ENCODE data around the gene SLC46A1.

The SLC46A1 gene

DNA sequence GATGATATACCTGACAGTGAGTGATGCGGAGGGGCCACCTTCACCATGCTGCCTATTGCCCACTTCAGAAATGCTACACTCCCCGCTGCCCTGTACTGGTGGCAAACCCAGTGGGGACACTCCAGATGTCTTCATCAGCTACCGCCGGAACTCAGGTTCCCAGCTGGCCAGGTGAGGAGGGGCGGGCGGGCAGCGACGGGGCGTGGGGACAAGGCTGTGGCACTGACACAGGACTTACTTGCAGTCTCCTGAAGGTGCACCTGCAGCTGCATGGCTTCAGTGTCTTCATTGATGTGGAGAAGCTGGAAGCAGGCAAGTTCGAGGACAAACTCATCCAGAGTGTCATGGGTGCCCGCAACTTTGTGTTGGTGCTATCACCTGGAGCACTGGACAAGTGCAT lies 17.9 kb downstream of the SLC46A1 start:
- Histone ChIP-seq H3K4me1 (ENCODE audit: insufficient read depth, low read length, poor library complexity, severe bottlenecking) (peaks cover 13% of the 10 kb centered on the region), H3K4me2 (ENCODE audit: low read depth, low read length, poor library complexity, severe bottlenecking) (no peak overlapping the region), H3F3A (ENCODE audit: low read depth) (no peaks in the 10 kb centered on the region), H3K9me2 (replicated peaks; ENCODE audit: low read depth, low read length) (no peaks in the 10 kb centered on the region), H3K27me3 (ENCODE audit: insufficient read depth, low read length, poor library complexity, severe bottlenecking) (no peaks in the 10 kb centered on the region), H4K20me1 (ENCODE audit: insufficient read depth, low read length, poor library complexity, severe bottlenecking) (no peaks in the 10 kb centered on the region), H3K9me3 (ENCODE audit: insufficient read depth, low read depth, low read length) (no peaks in the 10 kb centered on the region), H3K36me3 (ENCODE audit: insufficient read depth, low read length) (no peaks in the 10 kb centered on the region), H2AFZ (ENCODE audit: low read length) (no peak overlapping the region), H3K9ac (ENCODE audit: low read depth, low read length, poor library complexity, severe bottlenecking) (no peak overlapping the region), H3K4me3 (ENCODE audit: low read length, poor library complexity, severe bottlenecking) (no peak overlapping the region), H3K79me2 (ENCODE audit: insufficient read depth, low read length) (no peaks in the 10 kb centered on the region)
- no peak for TF ChIP-seq EZH2phosphoT487 (IDR thresholded peaks at IDR 0.05; ENCODE audit: borderline replicate concordance)
- TF ChIP-seq, protein P1, sequence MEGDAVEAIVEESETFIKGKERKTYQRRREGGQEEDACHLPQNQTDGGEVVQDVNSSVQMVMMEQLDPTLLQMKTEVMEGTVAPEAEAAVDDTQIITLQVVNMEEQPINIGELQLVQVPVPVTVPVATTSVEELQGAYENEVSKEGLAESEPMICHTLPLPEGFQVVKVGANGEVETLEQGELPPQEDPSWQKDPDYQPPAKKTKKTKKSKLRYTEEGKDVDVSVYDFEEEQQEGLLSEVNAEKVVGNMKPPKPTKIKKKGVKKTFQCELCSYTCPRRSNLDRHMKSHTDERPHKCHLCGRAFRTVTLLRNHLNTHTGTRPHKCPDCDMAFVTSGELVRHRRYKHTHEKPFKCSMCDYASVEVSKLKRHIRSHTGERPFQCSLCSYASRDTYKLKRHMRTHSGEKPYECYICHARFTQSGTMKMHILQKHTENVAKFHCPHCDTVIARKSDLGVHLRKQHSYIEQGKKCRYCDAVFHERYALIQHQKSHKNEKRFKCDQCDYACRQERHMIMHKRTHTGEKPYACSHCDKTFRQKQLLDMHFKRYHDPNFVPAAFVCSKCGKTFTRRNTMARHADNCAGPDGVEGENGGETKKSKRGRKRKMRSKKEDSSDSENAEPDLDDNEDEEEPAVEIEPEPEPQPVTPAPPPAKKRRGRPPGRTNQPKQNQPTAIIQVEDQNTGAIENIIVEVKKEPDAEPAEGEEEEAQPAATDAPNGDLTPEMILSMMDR (conservative IDR thresholded peaks at IDR 0.05; ENCODE audit: low read length): no peak

DNA sequence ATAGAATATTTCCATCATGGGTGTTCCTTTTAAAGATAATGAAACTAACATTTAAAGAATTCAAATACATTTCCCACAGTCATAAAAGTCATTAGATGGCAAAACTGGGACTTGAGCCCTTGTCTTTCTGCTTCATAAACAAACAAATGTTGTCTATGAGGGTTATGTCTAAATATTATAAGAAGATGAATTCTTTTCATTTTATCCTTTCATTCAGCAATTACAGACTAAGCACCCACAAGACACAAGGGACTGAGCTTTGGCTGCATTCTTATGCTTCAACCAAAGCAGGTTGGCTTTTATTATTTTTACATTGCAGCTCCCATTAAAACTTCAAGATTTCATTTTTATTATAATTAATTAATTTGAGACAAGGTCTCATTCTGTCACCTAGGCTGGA lies 19.6 kb downstream of the SLC46A1 start:
- Histone ChIP-seq H3K4me1 (ENCODE audit: insufficient read depth, low read length, poor library complexity, severe bottlenecking) (peaks cover 13% of the 10 kb centered on the region), H4K20me1 (ENCODE audit: insufficient read depth, low read length, poor library complexity, severe bottlenecking) (no peaks in the 10 kb centered on the region), H3K4me3 (ENCODE audit: low read length, poor library complexity, severe bottlenecking) (no peak overlapping the region), H2AFZ (ENCODE audit: low read length) (no peak overlapping the region), H3K36me3 (ENCODE audit: insufficient read depth, low read length) (no peaks in the 10 kb centered on the region), H3K79me2 (ENCODE audit: insufficient read depth, low read length) (no peaks in the 10 kb centered on the region), H3K27me3 (ENCODE audit: insufficient read depth, low read length, poor library complexity, severe bottlenecking) (no peaks in the 10 kb centered on the region), H3K9ac (ENCODE audit: low read depth, low read length, poor library complexity, severe bottlenecking) (no peak overlapping the region), H3K4me2 (ENCODE audit: low read depth, low read length, poor library complexity, severe bottlenecking) (peak overlapping the region; percentile 78), H3K9me3 (ENCODE audit: insufficient read depth, low read depth, low read length) (no peaks in the 10 kb centered on the region), H3F3A (ENCODE audit: low read depth) (no peaks in the 10 kb centered on the region), H3K9me2 (replicated peaks; ENCODE audit: low read depth, low read length) (no peaks in the 10 kb centered on the region)
- TF ChIP-seq, protein P1 (conservative IDR thresholded peaks at IDR 0.05; ENCODE audit: low read length): no peak
- no peak for TF ChIP-seq EZH2phosphoT487 (IDR thresholded peaks at IDR 0.05; ENCODE audit: borderline replicate concordance)

DNA sequence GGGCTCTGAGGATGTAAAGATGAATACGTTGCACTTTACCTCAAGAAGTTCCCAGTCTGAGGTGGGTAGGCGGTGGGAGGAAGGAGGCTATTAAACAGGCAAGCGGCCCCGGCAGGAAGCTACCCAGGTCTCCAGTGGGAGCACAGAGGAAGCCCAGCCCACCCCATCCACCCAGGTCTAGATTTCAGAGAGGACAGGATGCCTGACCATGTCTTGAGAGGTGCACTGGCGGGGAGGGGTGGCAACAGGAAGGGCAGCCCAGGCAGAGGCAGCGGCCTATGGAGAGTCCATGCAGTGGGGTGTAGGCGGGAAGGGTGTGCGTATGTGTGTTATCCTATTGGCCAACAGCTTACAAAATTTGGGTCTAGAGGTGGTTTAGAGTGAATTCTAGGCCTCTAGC lies 20.6 kb downstream of the SLC46A1 start:
- Histone ChIP-seq H3F3A (ENCODE audit: low read depth) (no peaks in the 10 kb centered on the region), H2AFZ (ENCODE audit: low read length) (peak overlapping the region; percentile 91), H3K79me2 (ENCODE audit: insufficient read depth, low read length) (no peaks in the 10 kb centered on the region), H4K20me1 (ENCODE audit: insufficient read depth, low read length, poor library complexity, severe bottlenecking) (no peaks in the 10 kb centered on the region), H3K9ac (ENCODE audit: low read depth, low read length, poor library complexity, severe bottlenecking) (peak overlapping the region; percentile 77), H3K27me3 (ENCODE audit: insufficient read depth, low read length, poor library complexity, severe bottlenecking) (no peaks in the 10 kb centered on the region), H3K4me2 (ENCODE audit: low read depth, low read length, poor library complexity, severe bottlenecking) (peak overlapping the region; percentile 78), H3K9me2 (replicated peaks; ENCODE audit: low read depth, low read length) (no peaks in the 10 kb centered on the region), H3K9me3 (ENCODE audit: insufficient read depth, low read depth, low read length) (no peaks in the 10 kb centered on the region), H3K4me1 (ENCODE audit: insufficient read depth, low read length, poor library complexity, severe bottlenecking) (peaks cover 13% of the 10 kb centered on the region), H3K36me3 (ENCODE audit: insufficient read depth, low read length) (no peaks in the 10 kb centered on the region), H3K4me3 (ENCODE audit: low read length, poor library complexity, severe bottlenecking) (peak overlapping the region; percentile 83)
- TF ChIP-seq, protein P1 (conservative IDR thresholded peaks at IDR 0.05; ENCODE audit: low read length): no peak
- TF ChIP-seq EZH2phosphoT487 (IDR thresholded peaks at IDR 0.05; ENCODE audit: borderline replicate concordance): no peak
